Osteocyte (in vitro differentiated cells): ENCODE measurements around the gene PPIL1. TPM values are rescaled to one million over a fixed set of nuclear protein-coding genes. Genes with fewer than 3 reads are reported as not detected.

Source experiments
- DNase-seq: peaks from one replicate; pipeline ENCODE4 v3.0.0; 2021; ENCODE audit warnings: mixed read lengths; ENCODE audit not compliant: unreplicated experiment; ENCODE audit errors: extremely low spot score
- H3K27ac Mint-ChIP-seq: one replicate; pipeline ENCODE4 v1.8.0; 2021; ENCODE audit warnings: mild to moderate bottlenecking, mixed read lengths; ENCODE audit not compliant: unreplicated experiment
- H3K27me3 Mint-ChIP-seq: one replicate; pipeline ENCODE4 v1.8.0; 2021; ENCODE audit warnings: mixed read lengths; ENCODE audit not compliant: unreplicated experiment
- H3K36me3 Mint-ChIP-seq: one replicate; pipeline ENCODE4 v1.8.0; 2021; ENCODE audit warnings: mixed read lengths; ENCODE audit not compliant: unreplicated experiment
- H3K4me1 Mint-ChIP-seq: one replicate; pipeline ENCODE4 v1.8.0; 2021; ENCODE audit warnings: mixed read lengths; ENCODE audit not compliant: unreplicated experiment
- H3K4me3 Mint-ChIP-seq: one replicate; pipeline ENCODE4 v1.8.0; 2021; ENCODE audit warnings: mild to moderate bottlenecking, moderate library complexity, mixed read lengths; ENCODE audit not compliant: unreplicated experiment
- H3K9me3 Mint-ChIP-seq: one replicate; pipeline ENCODE4 v1.8.0; 2021; ENCODE audit warnings: mixed read lengths; ENCODE audit not compliant: unreplicated experiment
- CTCF ChIP-seq: fragments of 200-600 bp; sonication (generic); IDR thresholded peaks from 2 replicates; pipeline ENCODE4 v1.5.0; 2021; ENCODE audit warnings: antibody characterized with exemption, mild to moderate bottlenecking, moderate library complexity
- total RNA-seq: library from RNA; stranded (reverse); gene quantifications from 2 replicates; pipeline ENCODE4 v1.2.1, GENCODE V29; 2021

PPIL1 gene
- total RNA-seq, 1 donor from 2014 or later, result 21.0 TPM

- TF ChIP-seq CTCF, result peak; percentile 30
- Mint-ChIP-seq H3K36me3 (no peaks in the 10 kb centered on the region), H3K27me3 (peaks cover 33% of the 10 kb centered on the region), H3K4me1 (peaks cover 6% of the 10 kb centered on the region), H3K27ac (no peak overlapping the region), H3K4me3 (peak overlapping the region; percentile 69), H3K9me3 (no peaks in the 10 kb centered on the region)
- DNase-seq, result no peak
Observed at GRCh38 chr6:36839749-36840431, 34.7 kb downstream of the PPIL1 start.

- TF ChIP-seq CTCF, result no peak
- Mint-ChIP-seq H3K4me1 (peaks cover 8% of the 10 kb centered on the region), H3K4me3 (peak within 1 kb of the TSS; percentile 69), H3K36me3 (no peaks in the 10 kb centered on the region), H3K27me3 (peaks cover 39% of the 10 kb centered on the region), H3K27ac (no peak within 1 kb of the TSS), H3K9me3 (no peaks in the 10 kb centered on the region)
- DNase-seq, result no peak
Observed at GRCh38 chr6:36838896-36839748, 35.5 kb downstream of the PPIL1 start, which contains the start of gene CPNE5. Gene CPNE5 (minus strand): TSS chr6:36839444. CDS start chr6:36839377, 67 bp downstream.

GRCh38 chr6:36837686-36838085 lies 36.9 kb downstream of the PPIL1 start:
- no peak overlapping the region for H3K27ac Mint-ChIP-seq
- no peak for DNase-seq
- H3K9me3 Mint-ChIP-seq, result no peaks in the 10 kb centered on the region
- no peaks in the 10 kb centered on the region for H3K36me3 Mint-ChIP-seq
- peaks cover 39% of the 10 kb centered on the region for H3K27me3 Mint-ChIP-seq
- peaks cover 8% of the 10 kb centered on the region for H3K4me1 Mint-ChIP-seq
- no peak for TF ChIP-seq CTCF
- H3K4me3 Mint-ChIP-seq, result no peak overlapping the region

GRCh38 chr6:36837022-36837339 lies 37.6 kb downstream of the PPIL1 start:
- Mint-ChIP-seq H3K27me3 (peaks cover 39% of the 10 kb centered on the region), H3K9me3 (no peaks in the 10 kb centered on the region), H3K27ac (no peak overlapping the region), H3K36me3 (no peaks in the 10 kb centered on the region), H3K4me1 (peaks cover 8% of the 10 kb centered on the region), H3K4me3 (no peak overlapping the region)
- DNase-seq, result no peak
- no peak for TF ChIP-seq CTCF
